ENCODE results near the gene STMP1.
A peak's percentile ranks its signal among the peaks of the same experiment; 100 is the strongest.
"Not testable (repeated sequence)": the region's sequence is repeated elsewhere in the genome, so short reads cannot be mapped to it uniquely, and the experiment has no call there.

STMP1 gene

GRCh38 chr7:135661311-135662122, 797 bp upstream of the STMP1 start:
- no peak for DNase-seq (ENCODE audit: low read depth)
- H3K4me3 ChIP-seq (ENCODE audit: low read depth, low read length), result peak overlapping the region; percentile 95

GRCh38 chr7:135662123-135662372, 266 bp upstream of the STMP1 start:
- no peak for DNase-seq (ENCODE audit: low read depth)
- H3K4me3 ChIP-seq (ENCODE audit: low read depth, low read length), result peak overlapping the region; percentile 95

GRCh38 chr7:135664046-135664589, 1.8 kb downstream of the STMP1 start:
- H3K4me3 ChIP-seq (ENCODE audit: low read depth, low read length), result no peak overlapping the region
- no peak for DNase-seq (ENCODE audit: low read depth)

- DNase-seq (ENCODE audit: low read depth), result no peak
- H3K4me3 ChIP-seq (ENCODE audit: low read depth, low read length), result no peak overlapping the region
These were observed 2.7 kb downstream of the STMP1 start for GRCh38 chr7:135665042-135665441.

- no peak for DNase-seq (ENCODE audit: low read depth)
- H3K4me3 ChIP-seq (ENCODE audit: low read depth, low read length), result no peak overlapping the region
These were observed 3.8 kb downstream of the STMP1 start for GRCh38 chr7:135666156-135666555.

GRCh38 chr7:135666846-135667245, 4.5 kb downstream of the STMP1 start:
- DNase-seq (ENCODE audit: low read depth), result no peak

GRCh38 chr7:135667626-135668025, 5.3 kb downstream of the STMP1 start:
- DNase-seq (ENCODE audit: low read depth); H3K4me3 ChIP-seq (ENCODE audit: low read depth, low read length): not testable (repeated sequence)

More at GRCh38 chr7:135666846-135667245, 4.5 kb downstream of the STMP1 start:
- H3K4me3 ChIP-seq (ENCODE audit: low read depth, low read length), result no peak overlapping the region

GRCh38 chr7:135668852-135669395, 6.6 kb downstream of the STMP1 start:
- H3K4me3 ChIP-seq (ENCODE audit: low read depth, low read length); DNase-seq (ENCODE audit: low read depth): not testable (repeated sequence)

- no peak overlapping the region for H3K4me3 ChIP-seq (ENCODE audit: low read depth, low read length)
- no peak for DNase-seq (ENCODE audit: low read depth)
These were observed 7.5 kb downstream of the STMP1 start for GRCh38 chr7:135669774-135670173.

- no peak for DNase-seq (ENCODE audit: low read depth)
- H3K4me3 ChIP-seq (ENCODE audit: low read depth, low read length), result no peak overlapping the region
These were observed 7.9 kb downstream of the STMP1 start for GRCh38 chr7:135670179-135670578.

GRCh38 chr7:135672560-135673359, 10.4 kb downstream of the STMP1 start:
- no peak overlapping the region for H3K4me3 ChIP-seq (ENCODE audit: low read depth, low read length)
- DNase-seq (ENCODE audit: low read depth), result no peak

GRCh38 chr7:135673360-135673706, 11.0 kb downstream of the STMP1 start:
- no peak for DNase-seq (ENCODE audit: low read depth)
- no peak overlapping the region for H3K4me3 ChIP-seq (ENCODE audit: low read depth, low read length)

- H3K4me3 ChIP-seq (ENCODE audit: low read depth, low read length), result no peak overlapping the region
- DNase-seq (ENCODE audit: low read depth), result no peak
These were observed 16.6 kb downstream of the STMP1 start for GRCh38 chr7:135678612-135679575.

- H3K4me3 ChIP-seq (ENCODE audit: low read depth, low read length), result no peak overlapping the region
- no peak for DNase-seq (ENCODE audit: low read depth)
These were observed 19.4 kb downstream of the STMP1 start for GRCh38 chr7:135681762-135682161.

- no peak for DNase-seq (ENCODE audit: low read depth)
- no peak overlapping the region for H3K4me3 ChIP-seq (ENCODE audit: low read depth, low read length)
These were observed 19.9 kb downstream of the STMP1 start for GRCh38 chr7:135682191-135682590.

- no peak for DNase-seq (ENCODE audit: low read depth)
- H3K4me3 ChIP-seq (ENCODE audit: low read depth, low read length), result no peak overlapping the region
These were observed 21.3 kb downstream of the STMP1 start for GRCh38 chr7:135683609-135684008.

- no peak overlapping the region for H3K4me3 ChIP-seq (ENCODE audit: low read depth, low read length)
- DNase-seq (ENCODE audit: low read depth), result no peak
These were observed 21.8 kb downstream of the STMP1 start for GRCh38 chr7:135684136-135684535.

- DNase-seq (ENCODE audit: low read depth), result no peak
- no peak overlapping the region for H3K4me3 ChIP-seq (ENCODE audit: low read depth, low read length)
These were observed 22.4 kb downstream of the STMP1 start for GRCh38 chr7:135684699-135685098.

GRCh38 chr7:135685306-135686084, 23.2 kb downstream of the STMP1 start:
- no peak for DNase-seq (ENCODE audit: low read depth)
- no peak overlapping the region for H3K4me3 ChIP-seq (ENCODE audit: low read depth, low read length)

All from skeletal muscle cell (primary cell).